PFSK-1 (cell line): ENCODE data around the gene CRISPLD2.

Source experiments
- POLR2AphosphoS5 ChIP-seq: IDR thresholded peaks from 2 replicates; pipeline ENCODE4 v1.6.1; 2012; ENCODE audit warnings: low read depth, mild to moderate bottlenecking, control low read depth, low read length, moderate library complexity
- TAF1 ChIP-seq: IDR thresholded peaks from 2 replicates; pipeline ENCODE4 v1.6.1; 2012; ENCODE audit warnings: low read length, control low read depth, borderline replicate concordance; ENCODE audit not compliant: insufficient read depth
- TF ChIP-seq, protein P1 (sequence below), 2 experiments: IDR thresholded peaks; 2 replicates each; pipeline versions ENCODE4 v1.6.1 to v1.8.0; 2011 to 2012; ENCODE audit warnings: low read depth in 2 of 2, low read length in 2 of 2, control low read depth in 1 of 2, inconsistent platforms in 1 of 2, mild to moderate bottlenecking in 1 of 2, moderate library complexity in 1 of 2; ENCODE audit not compliant: insufficient read depth in 1 of 2

DNA sequence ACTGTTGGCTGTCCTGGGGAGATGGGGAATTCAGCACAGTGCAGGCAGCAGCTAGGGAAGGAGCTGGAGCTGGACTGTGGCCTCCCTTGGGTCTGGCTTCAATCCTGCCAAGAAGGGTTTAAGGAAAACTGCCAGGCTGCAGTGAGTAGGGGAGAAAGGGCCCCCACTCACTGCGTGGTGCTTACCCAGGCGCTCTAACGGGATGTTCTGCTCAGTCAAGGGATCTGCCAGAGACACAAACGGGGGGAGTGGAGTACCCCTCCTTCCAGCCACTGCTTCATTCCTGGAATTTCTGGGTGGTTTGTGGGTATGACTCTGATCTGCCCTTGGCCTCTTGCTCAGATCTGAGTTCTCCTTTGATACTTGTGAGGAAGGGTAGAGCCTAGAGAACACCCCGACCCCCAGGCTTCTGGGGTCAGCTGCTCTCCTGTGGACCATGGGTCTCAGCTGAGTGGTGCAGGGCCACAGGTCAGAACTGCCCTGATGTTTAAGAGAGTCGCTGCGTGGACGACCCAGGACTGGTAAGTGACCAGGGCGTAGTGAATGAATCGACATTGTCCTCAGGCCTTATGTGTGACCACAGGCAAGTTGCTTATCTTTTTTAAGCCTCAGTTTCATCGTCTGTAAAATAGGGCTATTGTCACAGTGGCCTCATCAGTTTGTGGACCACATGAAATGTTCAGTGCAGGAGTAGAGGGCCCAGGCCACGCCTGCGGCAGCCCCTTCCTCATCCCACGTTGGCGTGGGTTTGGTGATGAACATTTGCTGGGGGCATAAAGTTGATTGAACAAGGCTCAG is 9.6 kb downstream of the CRISPLD2 start:
- TF ChIP-seq TAF1, result no peak
- no peak for TF ChIP-seq POLR2AphosphoS5
- TF ChIP-seq, protein P1, sequence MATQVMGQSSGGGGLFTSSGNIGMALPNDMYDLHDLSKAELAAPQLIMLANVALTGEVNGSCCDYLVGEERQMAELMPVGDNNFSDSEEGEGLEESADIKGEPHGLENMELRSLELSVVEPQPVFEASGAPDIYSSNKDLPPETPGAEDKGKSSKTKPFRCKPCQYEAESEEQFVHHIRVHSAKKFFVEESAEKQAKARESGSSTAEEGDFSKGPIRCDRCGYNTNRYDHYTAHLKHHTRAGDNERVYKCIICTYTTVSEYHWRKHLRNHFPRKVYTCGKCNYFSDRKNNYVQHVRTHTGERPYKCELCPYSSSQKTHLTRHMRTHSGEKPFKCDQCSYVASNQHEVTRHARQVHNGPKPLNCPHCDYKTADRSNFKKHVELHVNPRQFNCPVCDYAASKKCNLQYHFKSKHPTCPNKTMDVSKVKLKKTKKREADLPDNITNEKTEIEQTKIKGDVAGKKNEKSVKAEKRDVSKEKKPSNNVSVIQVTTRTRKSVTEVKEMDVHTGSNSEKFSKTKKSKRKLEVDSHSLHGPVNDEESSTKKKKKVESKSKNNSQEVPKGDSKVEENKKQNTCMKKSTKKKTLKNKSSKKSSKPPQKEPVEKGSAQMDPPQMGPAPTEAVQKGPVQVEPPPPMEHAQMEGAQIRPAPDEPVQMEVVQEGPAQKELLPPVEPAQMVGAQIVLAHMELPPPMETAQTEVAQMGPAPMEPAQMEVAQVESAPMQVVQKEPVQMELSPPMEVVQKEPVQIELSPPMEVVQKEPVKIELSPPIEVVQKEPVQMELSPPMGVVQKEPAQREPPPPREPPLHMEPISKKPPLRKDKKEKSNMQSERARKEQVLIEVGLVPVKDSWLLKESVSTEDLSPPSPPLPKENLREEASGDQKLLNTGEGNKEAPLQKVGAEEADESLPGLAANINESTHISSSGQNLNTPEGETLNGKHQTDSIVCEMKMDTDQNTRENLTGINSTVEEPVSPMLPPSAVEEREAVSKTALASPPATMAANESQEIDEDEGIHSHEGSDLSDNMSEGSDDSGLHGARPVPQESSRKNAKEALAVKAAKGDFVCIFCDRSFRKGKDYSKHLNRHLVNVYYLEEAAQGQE (IDR thresholded peaks at IDR 0.05; ENCODE audit: insufficient read depth in 1 of 2, low read depth in 2 of 2, low read length in 2 of 2), result no peak
